Panc1 (cell line): ENCODE measurements around the gene BHLHA15. TPM values are rescaled to one million over a fixed set of nuclear protein-coding genes. Genes with fewer than 3 reads are reported as not detected.

Experiments
- ATAC-seq: fragments of 200-7000 bp; cut with Tn5 transposase; 2 replicates; pipeline ENCODE4 v1.9.1; 2020; ENCODE audit warnings: mild to moderate bottlenecking, moderate library complexity
- BruUV-seq: library from RNA; stranded (reverse); fragments of 400-500 nt; replicated peaks from 2 replicates; lab custom pipeline; 2021; lab: Mats Ljungman, UMichigan
- CTCF ChIA-PET: fragments of 300-600 bp; sonication (Branson Sonifier 250); formaldehyde crosslinking; loops from one replicate; lab custom pipeline; 2022; ENCODE audit warnings: antibody characterized with exemption; lab: Charles Lee
- POLR2A ChIA-PET: fragments of 300-600 bp; sonication (Branson Sonifier 250); formaldehyde crosslinking; loops from one replicate; lab custom pipeline; 2022; ENCODE audit warnings: antibody characterized with exemption; lab: Charles Lee
- DNase-seq: peaks from one replicate; pipeline ENCODE4 v3.0.0-alpha.2; 2010; ENCODE audit warnings: low read depth, low spot score
- H3K27ac ChIP-seq: 2 replicates; pipeline ENCODE4 v1.5.1; 2011; ENCODE audit warnings: mild to moderate bottlenecking, low read length, inconsistent platforms
- H3K27me3 ChIP-seq: fragments of 200-500 bp; sonication (Bioruptor generic); 2 replicates; pipeline ENCODE4 v1.6.0; 2014; ENCODE audit warnings: low read length, inconsistent platforms; ENCODE audit not compliant: control insufficient read depth, insufficient read depth
- H3K36me3 ChIP-seq: fragments of 200-500 bp; sonication (Bioruptor generic); 2 replicates; pipeline ENCODE4 v1.5.1; 2014; ENCODE audit warnings: inconsistent platforms, mild to moderate bottlenecking, low read length, moderate library complexity; ENCODE audit not compliant: control insufficient read depth, insufficient read depth
- H3K4me1 ChIP-seq: 2 replicates; pipeline ENCODE4 v1.5.1; 2011; ENCODE audit warnings: inconsistent platforms, mild to moderate bottlenecking, low read length, moderate library complexity; ENCODE audit not compliant: control insufficient read depth, insufficient read depth
- H3K4me3 ChIP-seq, 2 experiments: 2 replicates each; pipeline ENCODE4 v1.5.1; 2011 to 2012; ENCODE audit warnings: low read depth in 2 of 2, low read length in 2 of 2, mild to moderate bottlenecking in 2 of 2, inconsistent platforms in 1 of 2, moderate library complexity in 1 of 2
- H3K9me3 ChIP-seq: fragments of 200-500 bp; sonication (Bioruptor generic); 2 replicates; pipeline ENCODE4 v1.5.1; 2014; ENCODE audit warnings: low read depth, mild to moderate bottlenecking, inconsistent platforms, low read length, moderate library complexity; ENCODE audit not compliant: control insufficient read depth, insufficient read depth
- CTCF ChIP-seq: fragments of 450-650 bp; IDR thresholded peaks from 2 replicates; pipeline ENCODE4 v1.5.1; 2017; ENCODE audit warnings: mild to moderate bottlenecking
- POLR2AphosphoS5 ChIP-seq: IDR thresholded peaks from 2 replicates; pipeline ENCODE4 v1.6.1; 2012; ENCODE audit warnings: mild to moderate bottlenecking, low read depth, low read length, moderate library complexity
- REST ChIP-seq, 2 experiments: IDR thresholded peaks; 2 replicates each; pipeline ENCODE4 v1.6.1; 2011 to 2012; ENCODE audit warnings: low read depth in 2 of 2, control low read depth in 1 of 2, low read length in 1 of 2, mild to moderate bottlenecking in 1 of 2, moderate library complexity in 1 of 2; ENCODE audit not compliant: insufficient read depth in 1 of 2
- SIN3A ChIP-seq: IDR thresholded peaks from 2 replicates; pipeline ENCODE4 v1.6.1; 2012; ENCODE audit warnings: low read depth, mild to moderate bottlenecking, low read length, moderate library complexity, borderline replicate concordance; ENCODE audit not compliant: insufficient read depth
- TCF7L2 ChIP-seq: IDR thresholded peaks from 2 replicates; pipeline ENCODE4 v1.6.1; 2011; ENCODE audit warnings: mild to moderate bottlenecking, low read depth, low read length, inconsistent platforms
- in situ Hi-C: cut with HindIII; loops from 2 replicates; pipeline ENCODE4 v1.10.0; 2016; ENCODE audit warnings: low sequenced_read_pairs, low pct_unique_long_range_greater_than_20kb
- intact Hi-C: fragments of 100-400 bp; cut with micrococcal nuclease; formaldehyde crosslinking; loops from one replicate; pipeline ENCODE4 v1.10.0; 2022; ENCODE audit not compliant: unreplicated experiment
- total RNA-seq: library from RNA; stranded (reverse); gene quantifications from one replicate; pipeline ENCODE4 v1.2.1, GENCODE V29; 2021; ENCODE audit not compliant: unreplicated experiment

BHLHA15 gene
- total RNA-seq, 1 experiment from 2014 or later, result 0.26 TPM

- Histone ChIP-seq H3K4me1 (peaks cover 9% of the 10 kb centered on the region), H3K27me3 (no peaks in the 10 kb centered on the region), H3K27ac (no peak overlapping the region), H3K36me3 (no peaks in the 10 kb centered on the region; the same call in 1 of the 2 replicates), H3K9me3 (no peaks in the 10 kb centered on the region), H3K4me3 (no peak overlapping the region)
- CTCF ChIA-PET, result no interaction called here
- BruUV-seq, result TSS peak; percentile 49
- ATAC-seq (no peak), DNase-seq (no peak)
- in situ Hi-C loops (no loop called here), intact Hi-C loops (no loop called here)
- POLR2A ChIA-PET, result no interaction called here
- TF ChIP-seq REST (IDR thresholded peaks at IDR 0.05; ENCODE audit: insufficient read depth in 1 of 2, low read depth in 2 of 2, low read length in 1 of 2), result no peak
- TF ChIP-seq SIN3A, result no peak
- TF ChIP-seq CTCF, result no peak
- no peak for TF ChIP-seq TCF7L2
- no peak for TF ChIP-seq POLR2AphosphoS5
Measured at GRCh38 chr7:98254951-98255610, 43.8 kb downstream of the BHLHA15 start.

GRCh38 chr7:98256431-98256830, 45.2 kb downstream of the BHLHA15 start:
- H3K4me1 ChIP-seq, result no peaks in the 10 kb centered on the region

More at GRCh38 chr7:98256431-98256830, 45.2 kb downstream of the BHLHA15 start:
- CTCF ChIA-PET, result no interaction called here
- Histone ChIP-seq H3K9me3 (no peaks in the 10 kb centered on the region), H3K27me3 (no peaks in the 10 kb centered on the region), H3K36me3 (no peaks in the 10 kb centered on the region; the same call in 1 of the 2 replicates), H3K4me3 (no peak overlapping the region), H3K27ac (no peak overlapping the region)
- ATAC-seq, result no peak
- POLR2A ChIA-PET, result no interaction called here
- TF ChIP-seq SIN3A (no peak), TCF7L2 (no peak), CTCF (no peak), POLR2AphosphoS5 (no peak), REST (IDR thresholded peaks at IDR 0.05; ENCODE audit: insufficient read depth in 1 of 2, low read depth in 2 of 2, low read length in 1 of 2) (no peak)
- BruUV-seq, result no TSS peak
- no peak for DNase-seq
- intact Hi-C loops (no loop called here), in situ Hi-C loops (no loop called here)
